Naive thymus-derived CD8-positive, alpha-beta T cell (primary cell): ENCODE measurements around the gene PKD2. TPM values are rescaled to one million over a fixed set of nuclear protein-coding genes. Genes with fewer than 3 reads are reported as not detected.

ENCODE experiments used
- ATAC-seq, 2 donors: fragments of 150-1000 bp; cut with Tn5 transposase in 1 of 2; sonication (Bioruptor Pico), chemical (Tn5 transposase) in 1 of 2; 1 replicate in 1 of 2; 2 replicates in 1 of 2; pipeline ENCODE4 v1.10.0; 2021; ENCODE audit warnings: mild to moderate bottlenecking in 2 of 2, moderate library complexity in 2 of 2
- POLR2A ChIA-PET: fragments of 350-600 bp; sonication (Branson Sonifier 250); formaldehyde crosslinking; loops from one replicate; lab custom pipeline; 2021; ENCODE audit warnings: antibody characterized with exemption; lab: Charles Lee
- DNase-seq, 10 donors: peaks; one replicate each; pipeline versions ENCODE4 v3.0.0 to v3.0.0-alpha.2; 2020 to 2022
- H3K27ac Mint-ChIP-seq, 10 donors: one replicate each; pipeline ENCODE4 v1.8.0; 2020 to 2022; ENCODE audit warnings: mild to moderate bottlenecking in 10 of 10, mixed read lengths in 10 of 10, moderate library complexity in 4 of 10, inconsistent platforms in 1 of 10
- H3K27me3 Mint-ChIP-seq, 5 donors: one replicate each; pipeline ENCODE4 v1.8.0; 2021 to 2022; ENCODE audit warnings: mixed read lengths in 5 of 5
- H3K36me3 Mint-ChIP-seq, 3 donors: one replicate each; pipeline ENCODE4 v1.8.0; 2020 to 2022; ENCODE audit warnings: mixed read lengths in 3 of 3, mild to moderate bottlenecking in 2 of 3, inconsistent platforms in 1 of 3
- H3K4me1 Mint-ChIP-seq, 4 donors: one replicate each; pipeline ENCODE4 v1.8.0; 2021 to 2022; ENCODE audit warnings: mixed read lengths in 4 of 4
- H3K4me3 Mint-ChIP-seq, 10 donors: one replicate each; pipeline ENCODE4 v1.8.0; 2020 to 2022; ENCODE audit warnings: mild to moderate bottlenecking in 10 of 10, mixed read lengths in 10 of 10, moderate library complexity in 6 of 10, inconsistent platforms in 1 of 10
- H3K9me3 Mint-ChIP-seq, 9 donors: one replicate each; pipeline ENCODE4 v1.8.0; 2020 to 2022; ENCODE audit warnings: mixed read lengths in 9 of 9, mild to moderate bottlenecking in 3 of 9, inconsistent platforms in 1 of 9, moderate library complexity in 1 of 9
- polyA plus RNA-seq, 3 donors: library from polyadenylated mRNA; unstranded; fragments of 300-500 nt; fragmentation: Illumina TruSeq; gene quantifications; one replicate each; pipeline ENCODE4 v1.2.3, GENCODE V29; 2021
- total RNA-seq, 8 experiments: library from RNA in 2 of 8; stranded (reverse) in 2 of 8; gene quantifications; one replicate each; pipeline ENCODE4 v1.2.3 and lab custom pipeline; 2021 to 2026

The PKD2 gene
- total RNA-seq (1 to 10 TPM; 8.6 to 9.6 TPM), polyA plus RNA-seq (1 to 10 TPM; 1.4 to 5.8 (median 2.2) TPM), total RNA-seq (lab: John Stamatoyannopoulos, UW) (9.1 to 41.6 (median 13.2) reads per million in 6 experiments)

GRCh38 chr4:88007304-88008121, at the start of gene PKD2:
Gene PKD2 (plus strand): TSS chr4:88007635. CDS start chr4:88007734, 99 bp downstream.
- POLR2A ChIA-PET = no interaction called here
- Mint-ChIP-seq H3K4me1 (peaks cover 17 to 39% (median 30%) of the 10 kb centered on the region in 4 donors), H3K4me3 (peak within 1 kb of the TSS; percentile 82 to 96 (median 92)), H3K27ac (peak within 1 kb of the TSS in 8 of 10 donors; percentile 30 to 91 (median 49)), H3K9me3 (no peaks in the 10 kb centered on the region), H3K36me3 (no peaks in the 10 kb centered on the region), H3K27me3 (peaks cover 0 to 14% (median 6%) of the 10 kb centered on the region in 5 donors)
- DNase-seq (peak; percentile 39 to 76 (median 54)), ATAC-seq (peak; percentile 87 to 91)

- H3K9me3 Mint-ChIP-seq = no peaks in the 10 kb centered on the region
- no peaks in the 10 kb centered on the region for H3K4me1 Mint-ChIP-seq
- H3K27ac Mint-ChIP-seq = no peak overlapping the region
- DNase-seq (no peak), ATAC-seq (no peak)
- POLR2A ChIA-PET = no interaction called here
- no peaks in the 10 kb centered on the region for H3K36me3 Mint-ChIP-seq
- peaks cover 0 to 6% (median 0%) of the 10 kb centered on the region in 5 donors for H3K27me3 Mint-ChIP-seq
- no peak overlapping the region for H3K4me3 Mint-ChIP-seq
Measured at GRCh38 chr4:87961993-87962392, 45.4 kb upstream of the PKD2 start.

DNA sequence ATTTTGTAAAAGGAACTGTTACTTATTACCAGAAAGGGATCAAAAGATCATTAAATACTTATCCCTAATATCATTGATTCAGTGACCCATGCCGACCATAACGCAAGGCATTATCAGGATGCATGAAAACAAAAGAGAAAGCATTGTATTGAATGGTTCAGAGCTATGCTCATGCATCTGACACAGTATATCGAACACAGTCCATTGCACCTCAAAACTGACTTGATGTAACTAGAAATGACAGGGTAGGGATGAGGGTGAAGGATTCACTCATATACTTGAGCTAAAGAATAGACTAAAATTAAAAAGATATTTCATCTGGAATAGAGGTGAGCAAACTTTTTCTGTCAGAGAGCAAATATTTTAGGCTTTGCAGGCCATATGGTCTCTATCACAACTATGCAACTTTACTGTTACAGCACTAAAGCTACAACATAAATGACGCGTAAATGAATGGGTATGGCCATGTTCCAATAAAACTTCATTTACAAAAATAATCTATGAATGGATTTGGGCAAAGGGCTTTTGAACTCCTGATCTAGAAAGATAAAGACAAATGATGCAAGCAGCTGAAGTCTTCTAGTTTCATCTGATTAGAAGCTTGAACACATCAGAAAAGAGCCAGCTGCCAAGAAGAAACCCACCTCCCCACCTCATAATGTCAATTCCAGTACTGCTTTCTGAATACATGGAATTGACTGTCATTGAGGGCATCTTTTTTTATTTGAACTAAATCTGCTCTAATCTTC, 44.9 kb upstream of the PKD2 start:
- POLR2A ChIA-PET = interaction anchor here (0.6 kb wide), 1 partner anchor 789 kb away, joined by 3 read pairs; no protein-coding TSS in a partner anchor
- Mint-ChIP-seq H3K4me1 (no peaks in the 10 kb centered on the region), H3K9me3 (no peaks in the 10 kb centered on the region), H3K27me3 (peaks cover 0 to 6% (median 1%) of the 10 kb centered on the region in 5 donors), H3K36me3 (no peaks in the 10 kb centered on the region), H3K4me3 (no peak overlapping the region), H3K27ac (no peak overlapping the region)
- ATAC-seq = no peak
- no peak for DNase-seq

DNA sequence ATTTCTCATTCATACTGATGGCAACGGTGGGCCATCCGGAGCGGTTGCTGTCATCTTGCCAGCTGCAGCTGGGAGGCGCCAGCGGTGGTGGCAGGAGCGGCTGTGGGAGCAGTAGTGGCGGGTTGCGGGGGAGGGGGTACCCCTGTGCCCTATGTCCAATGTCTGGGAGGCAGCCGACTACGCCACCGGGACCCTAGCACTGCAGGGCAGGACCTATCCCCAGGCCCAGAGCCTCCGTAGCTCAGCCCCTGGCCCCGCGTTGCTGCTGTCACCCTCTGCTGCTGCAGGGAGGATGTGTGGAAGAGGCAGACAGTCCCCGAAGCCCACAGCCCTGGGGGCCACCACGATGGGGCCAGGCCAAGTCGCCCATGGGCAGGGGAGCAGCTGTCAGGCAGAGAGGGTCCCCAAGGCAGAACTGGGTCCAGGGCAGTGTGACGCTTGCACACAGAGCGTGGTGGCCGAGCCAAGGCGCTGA, 41.9 kb upstream of the PKD2 start:
- no peak for DNase-seq
- Mint-ChIP-seq H3K9me3 (no peaks in the 10 kb centered on the region), H3K4me3 (no peak overlapping the region), H3K27me3 (peaks cover 5 to 20% (median 7%) of the 10 kb centered on the region in 5 donors), H3K4me1 (no peaks in the 10 kb centered on the region), H3K27ac (no peak overlapping the region), H3K36me3 (no peaks in the 10 kb centered on the region)
- ATAC-seq = no peak
- POLR2A ChIA-PET = no interaction called here

- no peaks in the 10 kb centered on the region for H3K9me3 Mint-ChIP-seq
- no peak for ATAC-seq
- POLR2A ChIA-PET = no interaction called here
Measured at GRCh38 chr4:87966095-87966496, 41.3 kb upstream of the PKD2 start.

DNA sequence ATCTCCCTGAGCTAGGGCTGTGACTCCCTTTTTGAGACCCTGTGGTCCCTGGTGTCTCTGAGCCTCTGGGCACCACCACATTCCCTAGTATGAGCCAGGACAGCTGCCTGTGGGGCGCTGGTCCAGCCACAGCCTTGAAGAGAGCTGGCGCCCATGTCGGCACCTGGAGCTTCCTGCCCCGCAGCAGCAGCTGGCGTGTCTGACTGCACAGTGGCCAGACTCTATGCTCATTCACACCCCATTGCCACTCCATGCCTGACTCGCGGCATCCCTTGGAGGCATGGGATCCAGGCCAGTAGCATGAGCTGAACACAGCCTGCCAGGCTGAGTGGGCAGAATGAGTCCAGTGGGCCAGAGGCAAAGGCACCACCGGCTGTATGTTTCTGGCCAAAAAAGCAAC, 40.2 kb upstream of the PKD2 start:
- no peaks in the 10 kb centered on the region for H3K36me3 Mint-ChIP-seq
- H3K27me3 Mint-ChIP-seq = peaks cover 9 to 33% (median 12%) of the 10 kb centered on the region in 5 donors
- no peak overlapping the region for H3K4me3 Mint-ChIP-seq
- ATAC-seq (no peak), DNase-seq (no peak)
- H3K4me1 Mint-ChIP-seq = no peaks in the 10 kb centered on the region
- POLR2A ChIA-PET = no interaction called here
- no peak overlapping the region for H3K27ac Mint-ChIP-seq
- H3K9me3 Mint-ChIP-seq = no peaks in the 10 kb centered on the region

More at GRCh38 chr4:87966095-87966496, 41.3 kb upstream of the PKD2 start:
- no peak overlapping the region for H3K4me3 Mint-ChIP-seq
- peaks cover 6 to 24% (median 9%) of the 10 kb centered on the region in 5 donors for H3K27me3 Mint-ChIP-seq
- no peak overlapping the region for H3K27ac Mint-ChIP-seq
- H3K36me3 Mint-ChIP-seq = no peaks in the 10 kb centered on the region
- no peak for DNase-seq
- H3K4me1 Mint-ChIP-seq = no peaks in the 10 kb centered on the region

DNA sequence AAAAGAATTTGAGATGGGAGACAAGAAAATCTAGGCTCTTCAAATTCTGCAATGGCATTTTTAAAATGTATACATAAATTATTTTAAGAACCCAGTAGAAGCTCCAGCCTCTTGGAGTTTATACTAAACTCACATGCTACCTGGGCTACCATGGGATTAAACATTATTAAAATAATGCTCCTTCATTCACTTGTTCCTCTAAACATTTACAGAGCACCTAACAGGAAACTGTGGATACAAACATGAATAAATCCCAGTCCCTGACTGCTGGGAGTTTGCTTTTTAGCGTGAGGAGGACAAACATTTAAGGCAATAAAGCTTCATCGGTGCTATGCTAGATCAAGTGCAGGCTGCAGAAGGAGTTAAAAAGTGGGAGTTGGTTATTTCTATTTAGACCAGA, 37.3 kb upstream of the PKD2 start:
- ATAC-seq (no peak), DNase-seq (no peak)
- no peak overlapping the region for H3K4me3 Mint-ChIP-seq
- H3K27me3 Mint-ChIP-seq = peaks cover 12 to 47% (median 22%) of the 10 kb centered on the region in 5 donors
- H3K9me3 Mint-ChIP-seq = no peaks in the 10 kb centered on the region
- no peaks in the 10 kb centered on the region for H3K36me3 Mint-ChIP-seq
- H3K4me1 Mint-ChIP-seq = peaks cover 0 to 6% (median 2%) of the 10 kb centered on the region in 4 donors
- POLR2A ChIA-PET = no interaction called here
- peak overlapping the region in 1 of 10 donors; percentile 9 for H3K27ac Mint-ChIP-seq

GRCh38 chr4:87971866-87972265, 35.6 kb upstream of the PKD2 start:
- Mint-ChIP-seq H3K4me3 (no peak overlapping the region), H3K27me3 (peaks cover 18 to 41% (median 25%) of the 10 kb centered on the region in 5 donors), H3K27ac (no peak overlapping the region), H3K9me3 (no peaks in the 10 kb centered on the region), H3K36me3 (no peaks in the 10 kb centered on the region), H3K4me1 (peaks cover 3 to 12% (median 8%) of the 10 kb centered on the region in 4 donors)
- no peak for DNase-seq
- POLR2A ChIA-PET = no interaction called here
- ATAC-seq = no peak

- Mint-ChIP-seq H3K4me3 (no peak overlapping the region), H3K27ac (no peak overlapping the region), H3K36me3 (no peaks in the 10 kb centered on the region), H3K9me3 (no peaks in the 10 kb centered on the region), H3K27me3 (peaks cover 21 to 52% (median 24%) of the 10 kb centered on the region in 5 donors), H3K4me1 (peaks cover 3 to 12% (median 8%) of the 10 kb centered on the region in 4 donors)
- DNase-seq (peak in 7 of 10 donors; percentile 1 to 26 (median 16)), ATAC-seq (peak; percentile 70 to 81)
- POLR2A ChIA-PET = no interaction called here
Measured at GRCh38 chr4:87973283-87974169, 33.9 kb upstream of the PKD2 start.

- POLR2A ChIA-PET = interaction anchor here (0.6 kb wide), 1 partner anchor 470 kb away, joined by 3 read pairs; no protein-coding TSS in a partner anchor
- peaks cover 21 to 44% (median 29%) of the 10 kb centered on the region in 5 donors for H3K27me3 Mint-ChIP-seq
Measured at GRCh38 chr4:87974856-87975462, 32.5 kb upstream of the PKD2 start.

DNA sequence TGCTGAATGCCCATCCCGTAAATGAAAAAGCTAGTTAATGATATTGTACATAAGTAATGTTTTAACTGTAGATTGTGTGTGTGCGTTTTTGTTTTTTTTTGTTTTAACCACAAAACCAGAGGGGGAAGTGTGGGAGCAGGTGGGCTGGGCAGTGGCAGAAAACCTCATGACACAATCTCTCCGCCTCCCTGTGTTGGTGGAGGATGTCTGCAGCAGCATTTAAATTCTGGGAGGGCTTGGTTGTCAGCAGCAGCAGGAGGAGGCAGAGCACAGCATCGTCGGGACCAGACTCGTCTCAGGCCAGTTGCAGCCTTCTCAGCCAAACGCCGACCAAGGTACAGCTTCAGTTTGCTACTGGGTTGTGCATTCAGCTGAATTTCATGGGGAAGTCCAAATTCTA, 32.0 kb upstream of the PKD2 start, which contains the start of gene SPP1:
SPP1 (plus strand) TSS at position 249 of the 400 bp plus-strand sequence. CDS start 1,182 bp downstream, outside the sequence.
- Mint-ChIP-seq H3K4me1 (peaks cover 3 to 12% (median 8%) of the 10 kb centered on the region in 4 donors), H3K36me3 (no peaks in the 10 kb centered on the region), H3K4me3 (peak within 1 kb of the TSS in 4 of 10 donors; percentile 5 to 67 (median 48)), H3K9me3 (no peaks in the 10 kb centered on the region), H3K27me3 (peaks cover 18 to 39% (median 30%) of the 10 kb centered on the region in 5 donors), H3K27ac (peak within 1 kb of the TSS in 1 of 10 donors; percentile 53)
- ATAC-seq (peak; percentile 62 to 65), DNase-seq (peak in 2 of 10 donors; percentile 1 to 16)
- POLR2A ChIA-PET = interaction anchor here (0.6 kb wide), 1 partner anchor 470 kb away, joined by 3 read pairs; no protein-coding TSS in a partner anchor

More at GRCh38 chr4:87974856-87975462, 32.5 kb upstream of the PKD2 start:
- ATAC-seq = no peak
- no peak for DNase-seq
- Mint-ChIP-seq H3K9me3 (no peaks in the 10 kb centered on the region), H3K36me3 (no peaks in the 10 kb centered on the region), H3K4me1 (peaks cover 3 to 12% (median 8%) of the 10 kb centered on the region in 4 donors), H3K4me3 (peak overlapping the region in 3 of 10 donors; percentile 5 to 62 (median 35)), H3K27ac (no peak overlapping the region)
